HepG2 (cell line): Measurements from ENCODE around the gene SS18L1. TPM values are rescaled to one million over a fixed set of nuclear protein-coding genes. Genes with fewer than 3 reads are reported as not detected.

ENCODE experiments used
- ATAC-seq: fragments of 200-7000 bp; cut with Tn5 transposase; 3 replicates; pipeline ENCODE4 v1.9.1; 2020; ENCODE audit warnings: mild to moderate bottlenecking, moderate library complexity
- BruUV-seq: library from RNA; stranded (reverse); fragments of 400-500 nt; replicated peaks from 2 replicates; lab custom pipeline; 2021; lab: Mats Ljungman, UMichigan
- CTCF ChIA-PET: fragments of 300-600 bp; formaldehyde crosslinking; extraction: SDS; loops from one replicate; lab custom pipeline; 2021; ENCODE audit warnings: low total read pairs, inconsistent platforms, low intra/inter-chr PET ratio; lab: Yijun Ruan, JAX
- POLR2A ChIA-PET: fragments of 350-600 bp; sonication (Branson Sonifier 250); formaldehyde crosslinking; loops from one replicate; lab custom pipeline; 2020; ENCODE audit warnings: antibody characterized with exemption, inconsistent platforms; lab: Yijun Ruan, JAX
- DNase-seq: peaks from one replicate; pipeline ENCODE4 v3.0.0-alpha.2; 2015; ENCODE audit warnings: low spot score
- FAIRE-seq: peaks from 3 replicates; lab custom pipeline; 2011; peaks lifted over from hg19 to GRCh38; lab: Jason Lieb, UNC
- H2AFZ ChIP-seq: one replicate; pipeline ENCODE4 v1.6.1; 2011; ENCODE audit warnings: low read length, inconsistent platforms
- H3K27ac ChIP-seq: fragments of 300-600 bp; 3 replicates; pipeline ENCODE4 v1.8.0; 2011; ENCODE audit warnings: mixed run types, mild to moderate bottlenecking, mixed read lengths, low read length, inconsistent platforms; ENCODE audit not compliant: insufficient read depth; ENCODE audit errors: extremely low read length
- H3K27me3 ChIP-seq, 2 experiments: fragments of 200-600 bp in 1 of 2; 2 replicates in 1 of 2; 3 replicates in 1 of 2; pipeline versions ENCODE4 v1.6.0 to v1.8.0; 2011; ENCODE audit warnings: low read length in 2 of 2, mild to moderate bottlenecking in 2 of 2, moderate library complexity in 2 of 2, inconsistent platforms in 1 of 2; ENCODE audit not compliant: insufficient read depth in 2 of 2, control insufficient read depth in 1 of 2
- H3K36me3 ChIP-seq, 2 experiments: fragments of 200-600 bp in 1 of 2; replicated peaks in 1 of 2; 2 replicates in 1 of 2; 3 replicates in 1 of 2; pipeline versions ENCODE4 v1.5.1 to v1.8.0; 2011; ENCODE audit warnings: low read length in 2 of 2, inconsistent platforms in 1 of 2; ENCODE audit not compliant: insufficient read depth in 2 of 2, control insufficient read depth in 1 of 2
- H3K4me1 ChIP-seq: 2 replicates; pipeline ENCODE4 v1.5.1; 2012; ENCODE audit warnings: low read length, inconsistent platforms; ENCODE audit not compliant: insufficient read depth
- H3K4me2 ChIP-seq: 2 replicates; pipeline ENCODE4 v1.6.0; 2011; ENCODE audit warnings: low read depth, low read length, inconsistent platforms
- H3K4me3 ChIP-seq, 3 experiments: fragments of 200-600 bp in 1 of 3; sonication (generic), shearing (Covaris generic) in 1 of 3; replicated peaks in 1 of 3; 2 replicates each; pipeline ENCODE4 v1.5.1; 2011 to 2016; ENCODE audit warnings: low read length in 3 of 3, inconsistent platforms in 2 of 3, low read depth in 2 of 3, mild to moderate bottlenecking in 2 of 3, control low read depth in 1 of 3, mixed read lengths in 1 of 3; ENCODE audit not compliant: insufficient read depth in 1 of 3
- H3K79me2 ChIP-seq: one replicate; pipeline ENCODE4 v1.6.1; 2011; ENCODE audit warnings: low read length, inconsistent platforms; ENCODE audit not compliant: insufficient read depth
- H3K9ac ChIP-seq: 2 replicates; pipeline ENCODE4 v1.6.0; 2011; ENCODE audit warnings: mild to moderate bottlenecking, low read depth, low read length, inconsistent platforms; ENCODE audit not compliant: insufficient read depth
- H3K9me3 ChIP-seq: 2 replicates; pipeline ENCODE4 v1.5.1; 2012; ENCODE audit warnings: mild to moderate bottlenecking, low read length
- H4K20me1 ChIP-seq: 2 replicates; pipeline ENCODE4 v1.6.0; 2011; ENCODE audit warnings: inconsistent platforms, mild to moderate bottlenecking, low read length, moderate library complexity; ENCODE audit not compliant: insufficient read depth
- ELF4 ChIP-seq: sonication (generic); formaldehyde crosslinking; IDR thresholded peaks from 2 replicates; pipeline ENCODE4 v1.5.0; 2020; ENCODE audit warnings: missing genetic modification reagents, mild to moderate bottlenecking, moderate library complexity, borderline replicate concordance
- FOXK1 ChIP-seq: sonication (generic); formaldehyde crosslinking; IDR thresholded peaks from 2 replicates; pipeline ENCODE4 v1.4.0; 2020; ENCODE audit warnings: low read depth, missing genetic modification reagents, borderline replicate concordance
- GLI4 ChIP-seq: sonication (generic); formaldehyde crosslinking; IDR thresholded peaks from 2 replicates; pipeline ENCODE4 v1.5.1; 2020; ENCODE audit warnings: missing genetic modification reagents, mild to moderate bottlenecking, moderate library complexity, borderline replicate concordance
- HNF4G ChIP-seq, 2 experiments: sonication (generic) in 1 of 2; formaldehyde crosslinking in 1 of 2; IDR thresholded peaks; 2 replicates each; pipeline versions ENCODE4 v1.4.0 to v1.6.1; 2011 to 2020; ENCODE audit warnings: borderline replicate concordance in 2 of 2, low read depth in 2 of 2, mild to moderate bottlenecking in 2 of 2, low read length in 1 of 2, missing genetic modification reagents in 1 of 2, moderate library complexity in 1 of 2
- IRF2 ChIP-seq: IDR thresholded peaks from 2 replicates; pipeline ENCODE4 v1.6.1; 2018; ENCODE audit warnings: missing genetic modification reagents, missing compliant biosample characterization
- MAFF ChIP-seq: IDR thresholded peaks from 2 replicates; pipeline ENCODE4 v1.6.1; 2011; ENCODE audit warnings: low read depth, low read length, improper control_type of control experiment
- MAFK ChIP-seq, 2 experiments: IDR thresholded peaks in 1 of 2; conservative IDR thresholded peaks in 1 of 2; 2 replicates each; pipeline ENCODE4 v1.6.1; 2011; ENCODE audit warnings: improper control_type of control experiment in 2 of 2, low read length in 2 of 2
- ZSCAN20 ChIP-seq: sonication (generic); formaldehyde crosslinking; IDR thresholded peaks from 2 replicates; pipeline ENCODE4 v1.4.0; 2020; ENCODE audit warnings: missing genetic modification reagents, mild to moderate bottlenecking, borderline replicate concordance
- WGBS: methylation state at CpG from one replicate; pipeline ENCODE4 v1.1.6; 2017; ENCODE audit warnings: low lambda C conversion rate; 5-methylcytosine and 5-hydroxymethylcytosine counted together
- in situ Hi-C: cut with HindIII; loops from 2 replicates; pipeline ENCODE4 v1.10.0; 2017; ENCODE audit warnings: low pct_unique_long_range_greater_than_20kb; ENCODE audit not compliant: extremely low pct_ligation_motif_present
- intact Hi-C: fragments of 100-400 bp; cut with micrococcal nuclease; formaldehyde crosslinking; loops from one replicate; pipeline ENCODE4 v1.10.0; 2022; ENCODE audit not compliant: unreplicated experiment
- polyA plus RNA-seq, 8 experiments: library from polyadenylated mRNA; depleted of rRNA in 3 of 8; stranded (reverse) in 7 of 8; unstranded in 1 of 8; fragments of >200 nt; fragmentation: Illumina TruSeq in 4 of 8; extraction: Trizol in 4 of 8; gene quantifications; 2 replicates each; pipeline versions ENCODE4 v1.2.1 to v1.2.3, GENCODE V29; 2011 to 2016; ENCODE audit warnings: low read depth in 4 of 8, missing spikeins in 1 of 8, mixed read lengths in 1 of 8; ENCODE audit not compliant: insufficient read depth in 1 of 8
- total RNA-seq, 5 experiments: library from RNA; depleted of rRNA; stranded (reverse); fragments of >200 nt; fragmentation: Illumina TruSeq; extraction: Trizol; gene quantifications; 2 replicates each; pipeline ENCODE4 v1.2.3, GENCODE V29; 2016; ENCODE audit warnings: low read depth in 1 of 5
- TF ChIP-seq, protein P1 (sequence below): sonication (generic); formaldehyde crosslinking; IDR thresholded peaks from 2 replicates; pipeline ENCODE4 v1.5.0; 2020; ENCODE audit warnings: missing genetic modification reagents, mild to moderate bottlenecking, borderline replicate concordance
- TF ChIP-seq, protein P2 (sequence below): IDR thresholded peaks from 2 replicates; pipeline ENCODE4 v1.6.1; 2018; ENCODE audit warnings: missing genetic modification reagents

SS18L1 gene
- total and polyA plus RNA-seq, 2 of the 13 experiments (the other 11 are each of a cell fraction or from before 2014, with no cell fraction given) = 17.8 to 27.6 TPM

DNA sequence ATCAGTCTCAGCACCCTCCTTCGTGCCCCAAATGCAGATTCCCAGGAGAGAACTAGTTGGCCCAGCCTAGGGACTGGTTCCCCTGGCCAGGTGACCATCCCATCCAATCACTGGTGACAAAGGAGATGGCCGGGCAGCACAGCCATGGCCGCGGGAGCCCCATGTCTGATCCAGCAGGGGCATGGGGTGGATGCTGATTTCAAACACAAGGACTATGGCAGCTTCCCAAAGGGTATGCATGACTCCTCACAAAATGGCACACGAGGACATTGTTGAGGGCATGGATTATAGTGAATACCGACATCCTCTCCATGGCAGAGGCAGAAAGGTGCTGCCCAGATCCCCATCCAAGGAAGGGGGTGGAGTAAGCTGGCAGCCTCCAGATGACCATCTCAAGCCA is 31.2 kb upstream of the SS18L1 start (continued):
- TF ChIP-seq, protein P1, sequence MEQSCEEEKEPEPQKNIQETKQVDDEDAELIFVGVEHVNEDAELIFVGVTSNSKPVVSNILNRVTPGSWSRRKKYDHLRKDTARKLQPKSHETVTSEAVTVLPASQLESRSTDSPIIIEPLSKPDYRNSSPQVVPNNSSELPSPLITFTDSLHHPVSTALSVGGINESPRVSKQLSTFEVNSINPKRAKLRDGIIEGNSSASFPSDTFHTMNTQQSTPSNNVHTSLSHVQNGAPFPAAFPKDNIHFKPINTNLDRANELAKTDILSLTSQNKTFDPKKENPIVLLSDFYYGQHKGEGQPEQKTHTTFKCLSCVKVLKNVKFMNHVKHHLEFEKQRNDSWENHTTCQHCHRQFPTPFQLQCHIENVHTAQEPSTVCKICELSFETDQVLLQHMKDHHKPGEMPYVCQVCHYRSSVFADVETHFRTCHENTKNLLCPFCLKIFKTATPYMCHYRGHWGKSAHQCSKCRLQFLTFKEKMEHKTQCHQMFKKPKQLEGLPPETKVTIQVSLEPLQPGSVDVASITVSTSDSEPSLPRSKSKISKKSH = peak; percentile 70

DNA sequence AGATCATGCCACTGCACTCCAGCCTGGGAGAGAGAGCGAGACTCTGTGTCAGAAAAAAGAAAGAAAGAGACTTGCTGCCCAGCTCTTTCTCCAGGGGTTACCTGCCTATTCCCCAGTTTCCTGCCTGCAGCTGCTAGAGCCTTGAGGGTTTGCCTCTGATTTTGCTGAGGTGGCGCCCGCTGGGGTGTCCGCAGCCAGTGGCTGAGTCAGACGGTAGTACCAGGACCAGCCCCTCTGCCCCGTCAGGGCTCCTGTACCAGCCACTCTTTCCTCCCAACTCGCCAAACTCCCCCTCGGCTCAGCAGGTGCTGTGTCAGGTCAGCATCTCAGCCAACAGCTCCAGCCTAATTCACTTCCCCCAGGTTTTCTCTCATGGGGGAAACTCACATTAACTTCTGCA is 28.7 kb upstream of the SS18L1 start:
- FAIRE-seq = no peak
- Histone ChIP-seq H3K4me2 (no peak overlapping the region), H3K27ac (no peak overlapping the region), H3K4me1 (peaks cover 42% of the 10 kb centered on the region), H3K9me3 (peaks cover 11% of the 10 kb centered on the region), H4K20me1 (no peaks in the 10 kb centered on the region), H3K9ac (no peak overlapping the region), H3K79me2 (no peaks in the 10 kb centered on the region), H3K4me3 (no peak overlapping the region), H3K36me3 (no peaks in the 10 kb centered on the region), H3K27me3 (peaks cover 8 to 47% of the 10 kb centered on the region in 2 experiments), H2AFZ (no peak overlapping the region)
- no peak for ATAC-seq
- POLR2A ChIA-PET = interaction anchor here (9.9 kb wide), 1 partner anchor 47 kb away, joined by 260 read pairs; the partner anchor contains the start of gene TAF4
- TF ChIP-seq, protein P2, sequence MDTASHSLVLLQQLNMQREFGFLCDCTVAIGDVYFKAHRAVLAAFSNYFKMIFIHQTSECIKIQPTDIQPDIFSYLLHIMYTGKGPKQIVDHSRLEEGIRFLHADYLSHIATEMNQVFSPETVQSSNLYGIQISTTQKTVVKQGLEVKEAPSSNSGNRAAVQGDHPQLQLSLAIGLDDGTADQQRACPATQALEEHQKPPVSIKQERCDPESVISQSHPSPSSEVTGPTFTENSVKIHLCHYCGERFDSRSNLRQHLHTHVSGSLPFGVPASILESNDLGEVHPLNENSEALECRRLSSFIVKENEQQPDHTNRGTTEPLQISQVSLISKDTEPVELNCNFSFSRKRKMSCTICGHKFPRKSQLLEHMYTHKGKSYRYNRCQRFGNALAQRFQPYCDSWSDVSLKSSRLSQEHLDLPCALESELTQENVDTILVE (CRISPR knock-in tag) = no peak
- no peak for TF ChIP-seq GLI4
- no peak for TF ChIP-seq ELF4
- TF ChIP-seq IRF2 (CRISPR knock-in tag) = no peak
- TF ChIP-seq MAFK (conservative IDR thresholded peaks at IDR 0.05 in 1 of 2, IDR thresholded peaks at IDR 0.05 in 1 of 2; ENCODE audit: low read length in 2 of 2) = peak; percentile 43 to 77
- TF ChIP-seq FOXK1 = no peak
- TF ChIP-seq ZSCAN20 (CRISPR knock-in tag) = no peak
- peak; percentile 69 for TF ChIP-seq MAFF
- TF ChIP-seq HNF4G (IDR thresholded peaks at IDR 0.05; ENCODE audit: borderline replicate concordance, low read depth, low read length) = no peak
- 0 out of 2 replicates have a peak, but pooled peaks have one; percentile 35 for TF ChIP-seq HNF4G (CRISPR knock-in tag; IDR thresholded peaks at IDR 0.05; ENCODE audit: borderline replicate concordance, low read depth)
- no peak for DNase-seq
- intact Hi-C loops = no loop called here
- no TSS peak for BruUV-seq
- in situ Hi-C loops = no loop called here
- CTCF ChIA-PET = no interaction called here
- WGBS = 56% methylated on average over 8 of the region's 8 CpGs
